ENCODE data around the gene ASH1L.
"Not testable (repeated sequence)": the region's sequence is repeated elsewhere in the genome, so short reads cannot be mapped to it uniquely, and the experiment has no call there.

The ASH1L gene

GRCh38 chr1:155301342-155301841 lies 261.2 kb downstream of the ASH1L start, which contains the start of gene PKLR:
Gene PKLR, minus strand, starts transcription at chr1:155301438. Its CDS starts 43 bp downstream, at chr1:155301395.
- DNase-seq, result no peak

- no peak for DNase-seq
Observed at GRCh38 chr1:155300553-155301329, 261.9 kb downstream of the ASH1L start.

GRCh38 chr1:155300024-155300423 lies 262.6 kb downstream of the ASH1L start:
- DNase-seq, result no peak

- no peak for DNase-seq
Observed at GRCh38 chr1:155297384-155297783, 265.2 kb downstream of the ASH1L start.

- no peak for DNase-seq
Observed at GRCh38 chr1:155296661-155297060, 265.9 kb downstream of the ASH1L start.

- DNase-seq, result no peak
Observed at GRCh38 chr1:155295942-155296267, 266.7 kb downstream of the ASH1L start.

GRCh38 chr1:155295183-155295941 lies 267.2 kb downstream of the ASH1L start:
- DNase-seq, result no peak

GRCh38 chr1:155294520-155295182 lies 268.0 kb downstream of the ASH1L start:
- DNase-seq, result no peak

GRCh38 chr1:155293086-155293749 lies 269.4 kb downstream of the ASH1L start:
- DNase-seq, result no peak

GRCh38 chr1:155291006-155291405 lies 271.6 kb downstream of the ASH1L start:
- DNase-seq, result not testable (repeated sequence)

- DNase-seq, result no peak
Observed at GRCh38 chr1:155287987-155288543, 274.5 kb downstream of the ASH1L start.

- DNase-seq, result no peak
Observed at GRCh38 chr1:155286544-155286943, 276.1 kb downstream of the ASH1L start.

GRCh38 chr1:155285631-155286044 lies 277.0 kb downstream of the ASH1L start:
- no peak for DNase-seq

Measured in NCI-H2171 treated with DMSO at 0.1 percent for 48 hours (cell line).